Activated B cell treated with CpG ODN at 0.5 μM for 24 hours (primary cell): Measurements from ENCODE around the gene EREG. TPM values are rescaled to one million over a fixed set of nuclear protein-coding genes. Genes with fewer than 3 reads are reported as not detected.

Experiments
- ATAC-seq: fragments of 200-7000 bp; cut with Tn5 transposase; one replicate; pipeline ENCODE4 v1.10.0; 2021; ENCODE audit warnings: low read depth, mild to moderate bottlenecking, moderate library complexity
- CTCF ChIA-PET: fragments of 350-600 bp; sonication (Branson Sonifier 250); formaldehyde crosslinking; loops from one replicate; lab custom pipeline; 2021; ENCODE audit warnings: antibody characterized with exemption; lab: Charles Lee
- POLR2A ChIA-PET: fragments of 350-600 bp; sonication (Branson Sonifier 250); formaldehyde crosslinking; loops from one replicate; lab custom pipeline; 2021; ENCODE audit warnings: antibody characterized with exemption; lab: Charles Lee
- DNase-seq: peaks from one replicate; pipeline ENCODE4 v3.0.0; 2022
- H3K27ac Mint-ChIP-seq: one replicate; pipeline ENCODE4 v1.8.0; 2020; ENCODE audit warnings: mixed read lengths
- H3K27me3 Mint-ChIP-seq: one replicate; pipeline ENCODE4 v1.8.0; 2021; ENCODE audit warnings: mixed read lengths
- H3K36me3 Mint-ChIP-seq: one replicate; pipeline ENCODE4 v1.8.0; 2021; ENCODE audit warnings: low read depth, mixed read lengths
- H3K4me1 Mint-ChIP-seq: one replicate; pipeline ENCODE4 v1.8.0; 2021; ENCODE audit warnings: mixed read lengths
- H3K4me3 Mint-ChIP-seq: one replicate; pipeline ENCODE4 v1.8.0; 2020; ENCODE audit warnings: mild to moderate bottlenecking, mixed read lengths
- H3K9me3 Mint-ChIP-seq: one replicate; pipeline ENCODE4 v1.8.0; 2020; ENCODE audit warnings: mixed read lengths
- CTCF ChIP-seq: fragments of 200-600 bp; IDR thresholded peaks from one replicate; pipeline ENCODE4 v1.8.0; 2022; ENCODE audit warnings: antibody characterized with exemption, mild to moderate bottlenecking
- intact Hi-C: fragments of 100-400 bp; cut with micrococcal nuclease; formaldehyde crosslinking; loops from one replicate; pipeline ENCODE4 v1.15.1; 2024
- total RNA-seq: library from RNA; stranded (reverse); gene quantifications from 2 replicates; pipeline ENCODE4 v1.2.3, GENCODE V29; 2022

The EREG gene, protein sequence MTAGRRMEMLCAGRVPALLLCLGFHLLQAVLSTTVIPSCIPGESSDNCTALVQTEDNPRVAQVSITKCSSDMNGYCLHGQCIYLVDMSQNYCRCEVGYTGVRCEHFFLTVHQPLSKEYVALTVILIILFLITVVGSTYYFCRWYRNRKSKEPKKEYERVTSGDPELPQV
- total RNA-seq: not detected in 2 replicates

DNA sequence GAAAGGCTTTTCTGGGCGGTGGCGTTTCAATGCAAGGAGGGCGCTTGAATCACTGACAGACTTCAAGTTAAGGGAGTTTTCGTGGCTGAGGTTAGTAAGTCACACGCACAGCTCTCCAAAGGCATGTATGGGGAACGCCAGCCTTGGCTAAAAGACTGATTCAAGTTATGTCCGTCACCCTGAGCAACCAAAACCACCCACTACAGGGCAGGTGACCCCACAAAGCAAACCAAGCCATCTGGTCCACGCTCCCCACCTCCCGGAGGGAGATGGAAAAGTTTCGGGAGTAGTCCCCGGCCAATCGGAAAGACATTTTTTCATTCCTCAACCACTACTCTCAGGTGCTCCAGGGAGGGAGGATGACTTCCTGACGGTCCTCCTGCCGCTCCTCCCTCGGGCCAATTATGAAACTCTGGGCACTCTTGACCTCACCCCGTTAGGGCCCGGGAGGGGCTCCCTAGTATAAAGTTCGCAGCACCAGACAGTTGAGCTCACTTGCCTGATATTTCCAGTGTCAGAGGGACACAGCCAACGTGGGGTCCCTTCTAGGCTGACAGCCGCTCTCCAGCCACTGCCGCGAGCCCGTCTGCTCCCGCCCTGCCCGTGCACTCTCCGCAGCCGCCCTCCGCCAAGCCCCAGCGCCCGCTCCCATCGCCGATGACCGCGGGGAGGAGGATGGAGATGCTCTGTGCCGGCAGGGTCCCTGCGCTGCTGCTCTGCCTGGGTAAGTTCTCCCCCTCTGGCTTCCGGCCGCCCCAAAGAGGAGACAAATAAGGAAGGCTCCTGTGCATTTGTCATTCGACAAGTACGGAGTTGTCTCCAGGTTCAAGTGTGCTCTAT is at the start of gene EREG:
EREG (plus strand) TSS at position 494 of the 840 bp plus-strand sequence; CDS start at position 658, 164 bp downstream.
- Mint-ChIP-seq H3K4me3 (peak within 1 kb of the TSS; percentile 71), H3K27me3 (peaks cover 40% of the 10 kb centered on the region), H3K4me1 (peaks cover 15% of the 10 kb centered on the region), H3K36me3 (no peaks in the 10 kb centered on the region), H3K27ac (no peak within 1 kb of the TSS), H3K9me3 (no peaks in the 10 kb centered on the region)
- peak; percentile 25 for DNase-seq
- no peak for TF ChIP-seq CTCF
- intact Hi-C loops: no loop called here
- CTCF ChIA-PET: no interaction called here
- ATAC-seq: peak; percentile 50
- POLR2A ChIA-PET: interaction anchor here (0.6 kb wide), 1 partner anchor 317 kb away, joined by 3 read pairs; no protein-coding TSS in a partner anchor

GRCh38 chr4:74315376-74315775 is 49.6 kb upstream of the EREG start:
- POLR2A ChIA-PET: interaction anchor here (0.6 kb wide), 1 partner anchor 828 kb away, joined by 5 read pairs; no protein-coding TSS in a partner anchor

GRCh38 chr4:74316397-74316796 is 48.5 kb upstream of the EREG start:
- H3K27me3 Mint-ChIP-seq: peaks cover 7% of the 10 kb centered on the region
- ATAC-seq: no peak
- no peaks in the 10 kb centered on the region for H3K9me3 Mint-ChIP-seq
- H3K4me3 Mint-ChIP-seq: no peak overlapping the region
- intact Hi-C loops: loop anchor here (10.0 kb wide), 1 partner anchor 652 kb away; no protein-coding TSS in a partner anchor
- ChIA-PET CTCF (no interaction called here), POLR2A (no interaction called here)
- H3K4me1 Mint-ChIP-seq: no peaks in the 10 kb centered on the region
- TF ChIP-seq CTCF: no peak
- no peak for DNase-seq
- no peak overlapping the region for H3K27ac Mint-ChIP-seq
- H3K36me3 Mint-ChIP-seq: no peaks in the 10 kb centered on the region

More at GRCh38 chr4:74315376-74315775, 49.6 kb upstream of the EREG start:
- peaks cover under 1% of the 10 kb centered on the region for H3K27me3 Mint-ChIP-seq
- CTCF ChIA-PET: interaction anchor here (1.7 kb wide), 1 partner anchor 126 kb away, joined by 6 read pairs; no protein-coding TSS in a partner anchor
- H3K36me3 Mint-ChIP-seq: no peaks in the 10 kb centered on the region
- no peak for DNase-seq
- H3K4me3 Mint-ChIP-seq: no peak overlapping the region
- H3K27ac Mint-ChIP-seq: no peak overlapping the region
- no peak for TF ChIP-seq CTCF
- no peak for ATAC-seq
- H3K9me3 Mint-ChIP-seq: no peaks in the 10 kb centered on the region
- no peaks in the 10 kb centered on the region for H3K4me1 Mint-ChIP-seq
- intact Hi-C loops: loop anchor here (10.0 kb wide), 1 partner anchor 651 kb away; no protein-coding TSS in a partner anchor

DNA sequence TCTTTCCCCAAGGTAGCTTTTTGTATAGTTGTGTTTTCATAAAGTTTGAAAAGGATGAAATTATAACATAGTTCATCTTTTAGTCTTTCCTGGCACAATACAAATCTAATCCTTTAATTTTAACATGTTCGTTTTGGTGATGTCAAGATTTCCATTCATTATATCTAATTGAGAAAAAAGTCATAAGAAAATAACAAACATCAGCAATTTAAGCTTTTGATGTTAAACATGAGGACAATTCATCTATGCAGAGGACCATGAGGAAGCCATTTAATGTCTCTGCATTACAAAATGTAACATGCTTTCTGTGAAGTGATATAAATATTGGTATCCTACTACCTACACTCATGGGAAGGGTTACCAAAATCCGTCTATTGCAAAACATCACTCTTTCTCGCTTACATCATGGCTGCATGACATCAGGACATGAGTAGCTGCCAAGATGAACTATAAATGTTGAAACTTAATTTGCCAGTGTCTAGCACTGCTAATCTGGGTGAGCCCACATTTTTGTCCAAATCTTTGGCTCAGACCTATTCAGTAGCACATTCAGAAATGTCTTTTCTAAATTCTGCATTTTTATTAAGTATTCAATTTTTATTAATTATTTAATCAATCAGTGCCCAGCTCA is 47.2 kb upstream of the EREG start:
- H3K4me1 Mint-ChIP-seq: no peaks in the 10 kb centered on the region
- no peak overlapping the region for H3K27ac Mint-ChIP-seq
- H3K4me3 Mint-ChIP-seq: no peak overlapping the region
- peaks cover 13% of the 10 kb centered on the region for H3K27me3 Mint-ChIP-seq
- intact Hi-C loops: loop anchor here (10.0 kb wide), 1 partner anchor 653 kb away; no protein-coding TSS in a partner anchor
- ChIA-PET CTCF (no interaction called here), POLR2A (no interaction called here)
- DNase-seq: no peak
- ATAC-seq: no peak
- no peak for TF ChIP-seq CTCF
- no peaks in the 10 kb centered on the region for H3K9me3 Mint-ChIP-seq
- H3K36me3 Mint-ChIP-seq: no peaks in the 10 kb centered on the region
